ENCODE results near the gene B9D1. TPM values are rescaled to one million over a fixed set of nuclear protein-coding genes. Genes with fewer than 3 reads are reported as not detected.
A peak's percentile ranks its signal among the peaks of the same experiment; 100 is the strongest.

Gene B9D1
- total and polyA plus RNA-seq, 2 donors from 2014 or later, result 32.1 to 67.5 TPM

- H3K4me1 ChIP-seq (ENCODE audit: control insufficient read depth in 2 of 3, insufficient read depth in 2 of 3, low read depth in 1 of 3, low read length in 3 of 3), result peaks cover 0 to 5% (median 0%) of the 10 kb centered on the region in 3 donors
- intact Hi-C loops (cut with DNase I), result loop anchor here (10.0 kb wide), 1 partner anchor 82 kb away; no protein-coding TSS in a partner anchor
- H3K27ac ChIP-seq (ENCODE audit: low read depth in 2 of 2, low read length in 2 of 2), result peak overlapping the region in 1 of 2 donors; percentile 86
- DNase-seq, result no peak
- no peaks in the 10 kb centered on the region for H3K27me3 ChIP-seq (ENCODE audit: control insufficient read depth, insufficient read depth, low read length)
- FAIRE-seq, result no peak
- peak overlapping the region in 1 of 3 donors; percentile 72 for H3K9ac ChIP-seq (ENCODE audit: low read length in 3 of 3)
- peaks cover 0 to 4% (median 0%) of the 10 kb centered on the region in 3 donors for H3K36me3 ChIP-seq (ENCODE audit: control insufficient read depth in 2 of 3, insufficient read depth in 3 of 3, low read length in 3 of 3)
- H3K9me3 ChIP-seq (ENCODE audit: control insufficient read depth in 2 of 3, insufficient read depth in 1 of 3, low read length in 3 of 3), result no peaks in the 10 kb centered on the region
- no peak for TF ChIP-seq CTCF (IDR thresholded peaks at IDR 0.05; ENCODE audit: borderline replicate concordance, extremely low read depth, insufficient read depth)
- H3K4me3 ChIP-seq (ENCODE audit: low read length in 3 of 3), result peak overlapping the region in 2 of 3 donors; percentile 85 to 91
Observed at GRCh38 chr17:19363114-19363438, 553 bp upstream of the B9D1 start.

DNA sequence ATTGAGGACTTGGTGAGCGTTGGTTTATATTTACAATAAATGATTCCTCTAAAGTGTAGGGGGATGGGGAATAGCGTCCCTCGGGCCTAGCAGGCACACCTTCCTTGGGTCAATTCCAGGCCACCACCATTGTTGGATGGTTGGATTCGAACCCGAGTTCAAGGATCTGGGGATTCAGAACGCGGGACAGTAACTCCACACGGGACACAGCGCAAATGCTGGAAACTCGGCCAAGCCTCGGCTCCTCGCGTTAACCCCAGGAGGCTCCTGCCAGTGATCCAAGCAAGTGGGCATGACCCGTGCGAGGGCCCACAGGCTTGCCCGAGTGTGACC, 613 bp downstream of the B9D1 start:
- H3K27ac ChIP-seq (ENCODE audit: low read depth in 2 of 2, low read length in 2 of 2), result peak overlapping the region in 1 of 2 donors; percentile 86
- TF ChIP-seq CTCF (IDR thresholded peaks at IDR 0.05; ENCODE audit: borderline replicate concordance, extremely low read depth, insufficient read depth), result no peak
- H3K27me3 ChIP-seq (ENCODE audit: control insufficient read depth, insufficient read depth, low read length), result no peaks in the 10 kb centered on the region
- peaks cover 0 to 5% (median 0%) of the 10 kb centered on the region in 3 donors for H3K4me1 ChIP-seq (ENCODE audit: control insufficient read depth in 2 of 3, insufficient read depth in 2 of 3, low read depth in 1 of 3, low read length in 3 of 3)
- H3K9me3 ChIP-seq (ENCODE audit: control insufficient read depth in 2 of 3, insufficient read depth in 1 of 3, low read length in 3 of 3), result no peaks in the 10 kb centered on the region
- peaks cover 0 to 10% (median 0%) of the 10 kb centered on the region in 3 donors for H3K36me3 ChIP-seq (ENCODE audit: control insufficient read depth in 2 of 3, insufficient read depth in 3 of 3, low read length in 3 of 3)
- intact Hi-C loops (cut with DNase I), result loop anchor here (10.0 kb wide), 1 partner anchor 83 kb away; no protein-coding TSS in a partner anchor
- DNase-seq, result no peak
- FAIRE-seq, result no peak
- peak overlapping the region; percentile 60 to 91 (median 85) for H3K4me3 ChIP-seq (ENCODE audit: low read length in 3 of 3)
- peak overlapping the region; percentile 4 to 94 (median 86) for H3K9ac ChIP-seq (ENCODE audit: low read length in 3 of 3)

DNA sequence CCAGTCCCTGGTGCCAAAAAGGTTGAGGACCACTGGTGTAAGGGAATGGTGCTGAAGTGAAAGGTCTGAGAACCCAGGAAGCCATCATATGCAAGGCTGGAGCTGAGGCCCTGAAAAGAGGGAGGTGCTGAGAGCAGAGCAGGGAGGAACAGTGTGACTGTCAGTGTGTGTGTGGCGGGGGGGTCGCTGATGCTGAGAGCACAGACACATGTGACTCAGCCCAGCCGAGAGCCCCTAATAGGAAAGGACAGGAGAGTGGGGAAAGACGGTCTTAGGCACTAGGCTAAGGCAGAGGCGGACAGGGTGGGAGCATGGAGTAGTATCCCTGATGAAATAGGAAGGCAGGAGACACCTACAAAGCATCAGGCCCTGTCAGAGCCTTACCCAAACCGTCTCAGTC, 1.2 kb downstream of the B9D1 start:
- no peak for FAIRE-seq
- Histone ChIP-seq H3K27ac (ENCODE audit: low read depth in 2 of 2, low read length in 2 of 2) (no peak overlapping the region), H3K36me3 (ENCODE audit: control insufficient read depth in 2 of 3, insufficient read depth in 3 of 3, low read length in 3 of 3) (peaks cover 0 to 10% (median 0%) of the 10 kb centered on the region in 3 donors), H3K9me3 (ENCODE audit: control insufficient read depth in 2 of 3, insufficient read depth in 1 of 3, low read length in 3 of 3) (no peaks in the 10 kb centered on the region), H3K27me3 (ENCODE audit: control insufficient read depth, insufficient read depth, low read length) (no peaks in the 10 kb centered on the region), H3K4me1 (ENCODE audit: control insufficient read depth in 2 of 3, insufficient read depth in 2 of 3, low read depth in 1 of 3, low read length in 3 of 3) (peaks cover 0 to 5% (median 0%) of the 10 kb centered on the region in 3 donors), H3K4me3 (ENCODE audit: low read length in 3 of 3) (no peak overlapping the region), H3K9ac (ENCODE audit: low read length in 3 of 3) (peak overlapping the region in 1 of 3 donors; percentile 40)
- peak in 1 of 5 donors; percentile 55 for DNase-seq
- intact Hi-C loops (cut with DNase I), result loop anchor here (10.0 kb wide), 1 partner anchor 83 kb away; no protein-coding TSS in a partner anchor
- no peak for TF ChIP-seq CTCF (IDR thresholded peaks at IDR 0.05; ENCODE audit: borderline replicate concordance, extremely low read depth, insufficient read depth)

DNA sequence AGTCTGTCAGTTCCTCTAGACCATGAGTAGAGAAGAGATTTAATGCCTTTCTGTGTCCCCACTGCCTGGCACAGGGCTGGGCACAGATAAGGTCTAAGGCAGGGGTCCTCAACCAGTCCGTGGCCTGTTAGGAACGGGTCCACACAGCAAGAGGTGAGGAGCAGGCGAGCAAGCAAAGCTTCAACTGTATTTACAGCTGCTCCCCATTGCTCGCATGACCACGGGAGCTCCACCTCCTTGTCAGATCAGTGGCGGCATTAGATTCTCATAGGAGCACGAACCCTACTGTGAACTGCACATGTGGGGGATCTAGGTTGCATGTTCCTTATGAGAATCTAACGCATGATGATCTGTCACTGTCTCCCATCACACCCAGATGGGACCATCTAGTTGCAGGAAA, 1.8 kb downstream of the B9D1 start:
- Histone ChIP-seq H3K4me1 (ENCODE audit: control insufficient read depth in 2 of 3, insufficient read depth in 2 of 3, low read depth in 1 of 3, low read length in 3 of 3) (peaks cover 0 to 5% (median 0%) of the 10 kb centered on the region in 3 donors), H3K9me3 (ENCODE audit: control insufficient read depth in 2 of 3, insufficient read depth in 1 of 3, low read length in 3 of 3) (no peaks in the 10 kb centered on the region), H3K9ac (ENCODE audit: low read length in 3 of 3) (no peak overlapping the region), H3K4me3 (ENCODE audit: low read length in 3 of 3) (no peak overlapping the region), H3K27me3 (ENCODE audit: control insufficient read depth, insufficient read depth, low read length) (no peaks in the 10 kb centered on the region), H3K27ac (ENCODE audit: low read depth in 2 of 2, low read length in 2 of 2) (no peak overlapping the region), H3K36me3 (ENCODE audit: control insufficient read depth in 2 of 3, insufficient read depth in 3 of 3, low read length in 3 of 3) (peaks cover 0 to 10% (median 0%) of the 10 kb centered on the region in 3 donors)
- DNase-seq (no peak), FAIRE-seq (no peak)
- no peak for TF ChIP-seq CTCF (IDR thresholded peaks at IDR 0.05; ENCODE audit: borderline replicate concordance, extremely low read depth, insufficient read depth)
- intact Hi-C loops (cut with DNase I), result loop anchor here (10.0 kb wide), 1 partner anchor 84 kb away; no protein-coding TSS in a partner anchor
